ENCODE results near the gene SOX14.

Gene SOX14

GRCh38 chr3:137764001-137764433 lies at the start of gene SOX14:
Gene SOX14 (plus strand): TSS chr3:137764315. CDS start chr3:137764785, 470 bp downstream.
- no peak for DNase-seq (ENCODE audit: low read depth in 2 of 2)

GRCh38 chr3:137714551-137714950 lies 49.6 kb upstream of the SOX14 start:
- no peak for DNase-seq (ENCODE audit: low read depth in 2 of 2)

- no peak for DNase-seq (ENCODE audit: low read depth in 2 of 2)
Observed at GRCh38 chr3:137724240-137724639, 39.9 kb upstream of the SOX14 start.

- no peak for DNase-seq (ENCODE audit: low read depth in 2 of 2)
Observed at GRCh38 chr3:137737208-137737607, 26.9 kb upstream of the SOX14 start.

GRCh38 chr3:137738710-137739109 lies 25.4 kb upstream of the SOX14 start:
- DNase-seq (ENCODE audit: low read depth in 2 of 2) = no peak

GRCh38 chr3:137743608-137744007 lies 20.5 kb upstream of the SOX14 start:
- DNase-seq (ENCODE audit: low read depth in 2 of 2) = no peak

- DNase-seq (ENCODE audit: low read depth in 2 of 2) = no peak
Observed at GRCh38 chr3:137746808-137747207, 17.3 kb upstream of the SOX14 start.

- DNase-seq (ENCODE audit: low read depth in 2 of 2) = no peak
Observed at GRCh38 chr3:137759505-137759904, 4.6 kb upstream of the SOX14 start.

- no peak for DNase-seq (ENCODE audit: low read depth in 2 of 2)
Observed at GRCh38 chr3:137760341-137761098, 3.6 kb upstream of the SOX14 start.

GRCh38 chr3:137761099-137761562 lies 3.0 kb upstream of the SOX14 start:
- DNase-seq (ENCODE audit: low read depth in 2 of 2) = no peak

GRCh38 chr3:137761563-137762503 lies 2.3 kb upstream of the SOX14 start:
- no peak for DNase-seq (ENCODE audit: low read depth in 2 of 2)

GRCh38 chr3:137762674-137763593 lies 1.2 kb upstream of the SOX14 start:
- no peak for DNase-seq (ENCODE audit: low read depth in 2 of 2)

- DNase-seq (ENCODE audit: low read depth in 2 of 2) = no peak
Observed at GRCh38 chr3:137763594-137763938, 549 bp upstream of the SOX14 start.

- no peak for DNase-seq (ENCODE audit: low read depth in 2 of 2)
Observed at GRCh38 chr3:137764563-137765309, 621 bp downstream of the SOX14 start.

- DNase-seq (ENCODE audit: low read depth in 2 of 2) = no peak
Observed at GRCh38 chr3:137765310-137766033, 1.4 kb downstream of the SOX14 start.

GRCh38 chr3:137766041-137766875 lies 2.1 kb downstream of the SOX14 start:
- DNase-seq (ENCODE audit: low read depth in 2 of 2) = no peak

- no peak for DNase-seq (ENCODE audit: low read depth in 2 of 2)
Observed at GRCh38 chr3:137766876-137767537, 2.9 kb downstream of the SOX14 start.

GRCh38 chr3:137767538-137768360 lies 3.6 kb downstream of the SOX14 start:
- no peak for DNase-seq (ENCODE audit: low read depth in 2 of 2)
